GM23338 (cell line): Measurements from ENCODE around the gene ATP1A4. TPM values are rescaled to one million over a fixed set of nuclear protein-coding genes. Genes with fewer than 3 reads are reported as not detected.

Source experiments
- ATAC-seq: fragments of 200-7000 bp; cut with Tn5 transposase; 3 replicates; pipeline ENCODE4 v1.9.1; 2020
- DNase-seq: peaks from one replicate; pipeline ENCODE4 v3.0.0-alpha.2; 2015; ENCODE audit warnings: low spot score
- H2AFZ ChIP-seq: fragments of 200-600 bp; sonication (generic); 2 replicates; pipeline ENCODE4 v1.8.0; 2016; ENCODE audit warnings: antibody characterized with exemption, mild to moderate bottlenecking, moderate library complexity
- H3F3A ChIP-seq: fragments of 200-600 bp; sonication (generic); replicated peaks from 2 replicates; pipeline ENCODE4 v1.8.0; 2017; ENCODE audit warnings: antibody characterized with exemption, mixed run types, low read depth
- H3K27ac ChIP-seq: fragments of 200-600 bp; sonication (generic); 2 replicates; pipeline ENCODE4 v1.6.1; 2016; ENCODE audit warnings: low read depth
- H3K27me3 ChIP-seq: fragments of 200-600 bp; sonication (generic); 2 replicates; pipeline ENCODE4 v1.8.0; 2016; ENCODE audit warnings: mild to moderate bottlenecking, mixed run types, moderate library complexity; ENCODE audit not compliant: insufficient read depth
- H3K36me3 ChIP-seq: fragments of 200-600 bp; sonication (generic); 2 replicates; pipeline ENCODE4 v1.8.0; 2016; ENCODE audit warnings: mild to moderate bottlenecking; ENCODE audit not compliant: insufficient read depth
- H3K4me1 ChIP-seq: fragments of 200-600 bp; sonication (generic); 2 replicates; pipeline ENCODE4 v1.8.0; 2016; ENCODE audit warnings: mild to moderate bottlenecking, moderate library complexity; ENCODE audit not compliant: insufficient read depth
- H3K4me2 ChIP-seq: fragments of 200-600 bp; sonication (generic); 2 replicates; pipeline ENCODE4 v1.7.1; 2017; ENCODE audit warnings: mixed run types
- H3K4me3 ChIP-seq: fragments of 200-600 bp; sonication (generic); 2 replicates; pipeline ENCODE4 v1.6.1; 2016; ENCODE audit warnings: mixed run types
- H3K79me2 ChIP-seq: fragments of 200-600 bp; sonication (generic); replicated peaks from 2 replicates; pipeline ENCODE4 v1.8.0; 2017; ENCODE audit warnings: mild to moderate bottlenecking; ENCODE audit not compliant: insufficient read depth
- H3K9me2 ChIP-seq: fragments of 200-600 bp; sonication (generic); 2 replicates; pipeline ENCODE4 v1.8.0; 2017; ENCODE audit not compliant: insufficient read depth
- H4K20me1 ChIP-seq: fragments of 200-600 bp; sonication (generic); replicated peaks from 2 replicates; pipeline ENCODE4 v1.8.0; 2017; ENCODE audit warnings: mild to moderate bottlenecking; ENCODE audit not compliant: insufficient read depth
- H3K27ac Mint-ChIP-seq: 2 replicates; pipeline ENCODE4 v1.8.0; 2020; ENCODE audit warnings: inconsistent platforms, mild to moderate bottlenecking, moderate library complexity, mixed read lengths
- H3K27me3 Mint-ChIP-seq: 3 replicates; pipeline ENCODE4 v1.8.0; 2022; ENCODE audit warnings: low read depth, mild to moderate bottlenecking, moderate library complexity, mixed read lengths, inconsistent platforms; ENCODE audit not compliant: insufficient read depth, poor library complexity
- H3K36me3 Mint-ChIP-seq: 3 replicates; pipeline ENCODE4 v1.8.0; 2021; ENCODE audit warnings: low read depth, mild to moderate bottlenecking, inconsistent platforms, moderate library complexity, mixed read lengths
- H3K4me1 Mint-ChIP-seq: 3 replicates; pipeline ENCODE4 v1.8.0; 2020; ENCODE audit warnings: mild to moderate bottlenecking, inconsistent platforms, mixed read lengths
- H3K4me3 Mint-ChIP-seq: 3 replicates; pipeline ENCODE4 v1.8.0; 2021; ENCODE audit warnings: moderate library complexity, mild to moderate bottlenecking, inconsistent platforms, mixed read lengths
- H3K9me3 Mint-ChIP-seq: 3 replicates; pipeline ENCODE4 v1.8.0; 2020; ENCODE audit warnings: moderate library complexity, mild to moderate bottlenecking, inconsistent platforms, mixed read lengths
- ETS1 ChIP-seq: IDR thresholded peaks from 2 replicates; pipeline ENCODE4 v1.6.1; 2016; ENCODE audit warnings: antibody characterized with exemption
- POLR2AphosphoS5 ChIP-seq: IDR thresholded peaks from 2 replicates; pipeline ENCODE4 v1.6.1; 2016; ENCODE audit warnings: antibody characterized with exemption, low read depth
- ZNF462 ChIP-seq: fragments of 250-450 bp; sonication (Bioruptor Pico); IDR thresholded peaks from 2 replicates; pipeline ENCODE4 v1.5.0; 2020; ENCODE audit warnings: mild to moderate bottlenecking, moderate library complexity
- polyA plus RNA-seq: library from polyadenylated mRNA; unstranded; fragments of >200 nt; fragmentation: Nextera tagmentation; extraction: Ambion mirVana; gene quantifications from 2 replicates; pipeline ENCODE4 v1.2.1, GENCODE V29; 2016
- total RNA-seq: library from RNA; depleted of rRNA; stranded (reverse); fragments of >200 nt; shearing (Covaris generic); gene quantifications from 2 replicates; pipeline ENCODE4 v1.2.3, GENCODE V29; 2014

ATP1A4 gene
- total and polyA plus RNA-seq, 2 experiments from 2014 or later, result 0.27 to 0.63 TPM

GRCh38 chr1:160164121-160164520 is 12.7 kb downstream of the ATP1A4 start (continued):
- no peak for TF ChIP-seq ZNF462 (CRISPR knock-in tag)
- no peak for TF ChIP-seq ETS1

- H4K20me1 ChIP-seq, result no peaks in the 10 kb centered on the region
Measured at GRCh38 chr1:160166166-160166868, 14.9 kb downstream of the ATP1A4 start.

More at GRCh38 chr1:160166166-160166868, 14.9 kb downstream of the ATP1A4 start:
- no peak overlapping the region for H3K4me2 ChIP-seq
- H3K4me1 ChIP-seq, result peaks cover 40% of the 10 kb centered on the region
- peaks cover 14% of the 10 kb centered on the region for H3F3A ChIP-seq
- H3K4me1 Mint-ChIP-seq, result peaks cover 53% of the 10 kb centered on the region
- no peak overlapping the region for H3K4me3 ChIP-seq
- no peaks in the 10 kb centered on the region for H3K9me3 Mint-ChIP-seq
- DNase-seq (no peak), ATAC-seq (no peak)
- no peaks in the 10 kb centered on the region for H3K9me2 ChIP-seq
- TF ChIP-seq POLR2AphosphoS5, result no peak
- H3K36me3 ChIP-seq, result no peaks in the 10 kb centered on the region
- H3K27ac ChIP-seq, result no peak overlapping the region
- H3K27me3 ChIP-seq, result no peaks in the 10 kb centered on the region
- no peak overlapping the region; the same call in 2 of the 3 replicates for H3K4me3 Mint-ChIP-seq
- H3K36me3 Mint-ChIP-seq, result no peaks in the 10 kb centered on the region
- no peak overlapping the region for H3K27ac Mint-ChIP-seq
- no peak overlapping the region for H2AFZ ChIP-seq
- H3K79me2 ChIP-seq, result no peaks in the 10 kb centered on the region
- peaks cover 15% of the 10 kb centered on the region for H3K27me3 Mint-ChIP-seq
